Measurements from ENCODE around the gene CCNT2.
"Not testable (repeated sequence)": the region's sequence is repeated elsewhere in the genome, so short reads cannot be mapped to it uniquely, and the experiment has no call there.

DNA sequence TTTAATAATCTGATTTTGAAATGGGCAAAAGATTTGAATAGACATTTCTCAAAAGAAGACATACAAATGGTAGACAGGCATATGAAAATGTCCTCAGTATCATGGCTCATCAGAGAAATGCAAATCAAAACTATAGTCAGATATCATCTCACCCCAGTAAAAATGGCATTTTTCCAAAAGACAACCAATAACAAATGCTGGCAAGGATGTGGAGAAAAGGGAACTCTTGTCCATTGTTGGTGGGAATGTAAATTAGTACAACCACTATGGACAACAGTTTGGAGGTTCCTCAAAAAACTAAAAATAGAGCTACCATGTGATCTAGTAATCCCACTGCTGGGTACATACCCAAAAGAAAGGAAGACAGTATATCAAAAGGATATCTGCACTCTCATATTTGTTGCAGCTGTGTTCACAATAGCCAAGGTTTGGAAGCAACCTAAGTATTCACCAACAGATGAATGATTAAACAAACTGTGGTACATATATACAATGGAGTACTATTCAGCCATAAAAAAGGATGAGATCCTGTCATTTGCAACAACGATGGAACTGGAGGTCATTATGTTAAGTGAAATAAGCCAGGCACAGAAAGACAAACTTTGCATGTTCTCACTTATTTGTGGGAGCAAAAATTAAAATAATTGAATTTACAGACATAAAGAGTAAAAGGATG is 11.0 kb upstream of the CCNT2 start:
- not testable (repeated sequence) for TF ChIP-seq POLR2A (IDR thresholded peaks at IDR 0.05; ENCODE audit: low read depth, low read length); TAF1 (IDR thresholded peaks at IDR 0.05; ENCODE audit: borderline replicate concordance, low read depth, low read length); POLR2AphosphoS5 (IDR thresholded peaks at IDR 0.05; ENCODE audit: low read depth, low read length)

Measured in GM12892 (cell line).